ENCODE results near the gene ZNF865. TPM values are rescaled to one million over a fixed set of nuclear protein-coding genes. Genes with fewer than 3 reads are reported as not detected.

The ZNF865 gene
- total and polyA plus RNA-seq, 10 of the 15 experiments (the other 5 are each of a cell fraction or from before 2014, with no cell fraction given), result 0.02 to 18.3 (median 0.90) TPM

DNA sequence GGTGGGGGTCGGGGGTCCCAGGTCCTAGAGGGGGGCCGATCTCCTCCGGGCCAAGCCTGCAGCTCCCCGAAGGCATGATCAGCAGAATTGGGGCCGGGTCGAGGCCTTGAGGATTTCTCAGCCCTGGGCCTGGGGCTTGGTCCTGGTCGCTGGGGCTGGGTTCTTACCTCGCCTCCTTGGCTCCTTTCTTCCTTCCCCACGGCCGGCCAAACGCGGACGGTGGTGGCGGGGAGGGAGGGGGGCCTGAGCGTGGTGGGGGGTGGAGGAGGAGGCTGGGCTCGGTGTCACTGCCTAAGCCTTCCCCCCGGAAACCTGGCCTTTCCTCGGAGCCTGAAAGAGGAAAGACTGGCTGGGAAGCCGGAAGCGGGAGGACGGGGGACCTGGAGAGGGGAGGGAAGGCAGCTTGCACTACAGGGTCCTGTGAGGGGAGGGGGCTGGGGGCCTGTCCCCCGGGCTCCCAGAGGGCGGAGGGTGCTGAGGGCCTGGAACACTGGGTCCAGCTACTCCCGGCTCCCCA is 24.8 kb upstream of the ZNF865 start, which contains the start of gene ZNF579 (continued):
- TF ChIP-seq, protein P1, sequence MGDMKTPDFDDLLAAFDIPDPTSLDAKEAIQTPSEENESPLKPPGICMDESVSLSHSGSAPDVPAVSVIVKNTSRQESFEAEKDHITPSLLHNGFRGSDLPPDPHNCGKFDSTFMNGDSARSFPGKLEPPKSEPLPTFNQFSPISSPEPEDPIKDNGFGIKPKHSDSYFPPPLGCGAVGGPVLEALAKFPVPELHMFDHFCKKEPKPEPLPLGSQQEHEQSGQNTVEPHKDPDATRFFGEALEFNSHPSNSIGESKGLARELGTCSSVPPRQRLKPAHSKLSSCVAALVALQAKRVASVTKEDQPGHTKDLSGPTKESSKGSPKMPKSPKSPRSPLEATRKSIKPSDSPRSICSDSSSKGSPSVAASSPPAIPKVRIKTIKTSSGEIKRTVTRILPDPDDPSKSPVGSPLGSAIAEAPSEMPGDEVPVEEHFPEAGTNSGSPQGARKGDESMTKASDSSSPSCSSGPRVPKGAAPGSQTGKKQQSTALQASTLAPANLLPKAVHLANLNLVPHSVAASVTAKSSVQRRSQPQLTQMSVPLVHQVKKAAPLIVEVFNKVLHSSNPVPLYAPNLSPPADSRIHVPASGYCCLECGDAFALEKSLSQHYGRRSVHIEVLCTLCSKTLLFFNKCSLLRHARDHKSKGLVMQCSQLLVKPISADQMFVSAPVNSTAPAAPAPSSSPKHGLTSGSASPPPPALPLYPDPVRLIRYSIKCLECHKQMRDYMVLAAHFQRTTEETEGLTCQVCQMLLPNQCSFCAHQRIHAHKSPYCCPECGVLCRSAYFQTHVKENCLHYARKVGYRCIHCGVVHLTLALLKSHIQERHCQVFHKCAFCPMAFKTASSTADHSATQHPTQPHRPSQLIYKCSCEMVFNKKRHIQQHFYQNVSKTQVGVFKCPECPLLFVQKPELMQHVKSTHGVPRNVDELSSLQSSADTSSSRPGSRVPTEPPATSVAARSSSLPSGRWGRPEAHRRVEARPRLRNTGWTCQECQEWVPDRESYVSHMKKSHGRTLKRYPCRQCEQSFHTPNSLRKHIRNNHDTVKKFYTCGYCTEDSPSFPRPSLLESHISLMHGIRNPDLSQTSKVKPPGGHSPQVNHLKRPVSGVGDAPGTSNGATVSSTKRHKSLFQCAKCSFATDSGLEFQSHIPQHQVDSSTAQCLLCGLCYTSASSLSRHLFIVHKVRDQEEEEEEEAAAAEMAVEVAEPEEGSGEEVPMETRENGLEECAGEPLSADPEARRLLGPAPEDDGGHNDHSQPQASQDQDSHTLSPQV (IDR thresholded peaks at IDR 0.05), result no peak
- no peak; the same call in 1 of the 2 replicates for TF ChIP-seq SIN3A (IDR thresholded peaks at IDR 0.05; ENCODE audit: low read depth, low read length)
- TF ChIP-seq, protein P2, sequence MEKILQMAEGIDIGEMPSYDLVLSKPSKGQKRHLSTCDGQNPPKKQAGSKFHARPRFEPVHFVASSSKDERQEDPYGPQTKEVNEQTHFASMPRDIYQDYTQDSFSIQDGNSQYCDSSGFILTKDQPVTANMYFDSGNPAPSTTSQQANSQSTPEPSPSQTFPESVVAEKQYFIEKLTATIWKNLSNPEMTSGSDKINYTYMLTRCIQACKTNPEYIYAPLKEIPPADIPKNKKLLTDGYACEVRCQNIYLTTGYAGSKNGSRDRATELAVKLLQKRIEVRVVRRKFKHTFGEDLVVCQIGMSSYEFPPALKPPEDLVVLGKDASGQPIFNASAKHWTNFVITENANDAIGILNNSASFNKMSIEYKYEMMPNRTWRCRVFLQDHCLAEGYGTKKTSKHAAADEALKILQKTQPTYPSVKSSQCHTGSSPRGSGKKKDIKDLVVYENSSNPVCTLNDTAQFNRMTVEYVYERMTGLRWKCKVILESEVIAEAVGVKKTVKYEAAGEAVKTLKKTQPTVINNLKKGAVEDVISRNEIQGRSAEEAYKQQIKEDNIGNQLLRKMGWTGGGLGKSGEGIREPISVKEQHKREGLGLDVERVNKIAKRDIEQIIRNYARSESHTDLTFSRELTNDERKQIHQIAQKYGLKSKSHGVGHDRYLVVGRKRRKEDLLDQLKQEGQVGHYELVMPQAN (conservative IDR thresholded peaks at IDR 0.05), result no peak
- peak; percentile 86 for TF ChIP-seq YY1 (IDR thresholded peaks at IDR 0.05; ENCODE audit: low read depth, low read length)
- no peak for TF ChIP-seq STAT1 (conservative IDR thresholded peaks at IDR 0.05)
- TF ChIP-seq NFXL1 (IDR thresholded peaks at IDR 0.05; ENCODE audit: borderline replicate concordance), result no peak
- no peak for TF ChIP-seq ZNF207 (IDR thresholded peaks at IDR 0.05; ENCODE audit: borderline replicate concordance)
- no peak for TF ChIP-seq NFYB (IDR thresholded peaks at IDR 0.05; ENCODE audit: insufficient read depth, low read depth, low read length)
- TF ChIP-seq WRNIP1 (IDR thresholded peaks at IDR 0.05; ENCODE audit: borderline replicate concordance, low read depth, low read length), result no peak
- TF ChIP-seq, protein P3, sequence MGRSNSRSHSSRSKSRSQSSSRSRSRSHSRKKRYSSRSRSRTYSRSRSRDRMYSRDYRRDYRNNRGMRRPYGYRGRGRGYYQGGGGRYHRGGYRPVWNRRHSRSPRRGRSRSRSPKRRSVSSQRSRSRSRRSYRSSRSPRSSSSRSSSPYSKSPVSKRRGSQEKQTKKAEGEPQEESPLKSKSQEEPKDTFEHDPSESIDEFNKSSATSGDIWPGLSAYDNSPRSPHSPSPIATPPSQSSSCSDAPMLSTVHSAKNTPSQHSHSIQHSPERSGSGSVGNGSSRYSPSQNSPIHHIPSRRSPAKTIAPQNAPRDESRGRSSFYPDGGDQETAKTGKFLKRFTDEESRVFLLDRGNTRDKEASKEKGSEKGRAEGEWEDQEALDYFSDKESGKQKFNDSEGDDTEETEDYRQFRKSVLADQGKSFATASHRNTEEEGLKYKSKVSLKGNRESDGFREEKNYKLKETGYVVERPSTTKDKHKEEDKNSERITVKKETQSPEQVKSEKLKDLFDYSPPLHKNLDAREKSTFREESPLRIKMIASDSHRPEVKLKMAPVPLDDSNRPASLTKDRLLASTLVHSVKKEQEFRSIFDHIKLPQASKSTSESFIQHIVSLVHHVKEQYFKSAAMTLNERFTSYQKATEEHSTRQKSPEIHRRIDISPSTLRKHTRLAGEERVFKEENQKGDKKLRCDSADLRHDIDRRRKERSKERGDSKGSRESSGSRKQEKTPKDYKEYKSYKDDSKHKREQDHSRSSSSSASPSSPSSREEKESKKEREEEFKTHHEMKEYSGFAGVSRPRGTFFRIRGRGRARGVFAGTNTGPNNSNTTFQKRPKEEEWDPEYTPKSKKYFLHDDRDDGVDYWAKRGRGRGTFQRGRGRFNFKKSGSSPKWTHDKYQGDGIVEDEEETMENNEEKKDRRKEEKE (IDR thresholded peaks at IDR 0.05), result no peak
- TF ChIP-seq GATAD2B (conservative IDR thresholded peaks at IDR 0.05; ENCODE audit: low read depth), result no peak
- TF ChIP-seq STAT3 (IDR thresholded peaks at IDR 0.05; ENCODE audit: low read depth, low read length), result no peak
- TF ChIP-seq ETV6 (conservative IDR thresholded peaks at IDR 0.05 in 1 of 2, IDR thresholded peaks at IDR 0.05 in 1 of 2; ENCODE audit: borderline replicate concordance in 1 of 2, low read depth in 1 of 2), result peak in 1 of 2 experiments; percentile 71; a peak in 2 of 4 replicates
- no peak for TF ChIP-seq RBBP5 (conservative IDR thresholded peaks at IDR 0.05)
- TF ChIP-seq BRCA1 (IDR thresholded peaks at IDR 0.05; ENCODE audit: low read depth, low read length), result no peak
- TF ChIP-seq KAT2A (conservative IDR thresholded peaks at IDR 0.05; ENCODE audit: control insufficient read depth, low read depth, low read length), result no peak
- no peak for TF ChIP-seq NFIC (IDR thresholded peaks at IDR 0.05; ENCODE audit: low read depth, low read length)
- TF ChIP-seq IRF4 (IDR thresholded peaks at IDR 0.05; ENCODE audit: low read depth, low read length), result peak; percentile 75; the same call in 1 of the 2 replicates
- TF ChIP-seq, protein P4, sequence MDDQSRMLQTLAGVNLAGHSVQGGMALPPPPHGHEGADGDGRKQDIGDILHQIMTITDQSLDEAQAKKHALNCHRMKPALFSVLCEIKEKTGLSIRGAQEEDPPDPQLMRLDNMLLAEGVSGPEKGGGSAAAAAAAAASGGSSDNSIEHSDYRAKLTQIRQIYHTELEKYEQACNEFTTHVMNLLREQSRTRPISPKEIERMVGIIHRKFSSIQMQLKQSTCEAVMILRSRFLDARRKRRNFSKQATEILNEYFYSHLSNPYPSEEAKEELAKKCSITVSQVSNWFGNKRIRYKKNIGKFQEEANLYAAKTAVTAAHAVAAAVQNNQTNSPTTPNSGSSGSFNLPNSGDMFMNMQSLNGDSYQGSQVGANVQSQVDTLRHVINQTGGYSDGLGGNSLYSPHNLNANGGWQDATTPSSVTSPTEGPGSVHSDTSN (IDR thresholded peaks at IDR 0.05; ENCODE audit: insufficient replicate concordance, low read depth, low read length), result peak; percentile 28
- TF ChIP-seq NR2C2 (IDR thresholded peaks at IDR 0.05; ENCODE audit: borderline replicate concordance, control insufficient read depth, insufficient read length, low read depth), result no peak
- no peak for TF ChIP-seq NR2C1 (IDR thresholded peaks at IDR 0.05)
